Loucy (cell line): ENCODE measurements around the gene COL12A1.

ENCODE experiments used
- H2AFZ ChIP-seq: fragments of 200-600 bp; sonication (generic); 2 replicates; pipeline ENCODE4 v1.6.0; 2016; ENCODE audit warnings: antibody characterized with exemption, mild to moderate bottlenecking, low read length, moderate library complexity
- H3F3A ChIP-seq: fragments of 200-600 bp; 2 replicates; pipeline ENCODE4 v1.6.0; 2016; ENCODE audit warnings: antibody characterized with exemption, low read depth, mild to moderate bottlenecking
- H3K27me3 ChIP-seq: fragments of 200-600 bp; sonication (generic); 2 replicates; pipeline ENCODE4 v1.6.1; 2014; ENCODE audit warnings: low read length, mild to moderate bottlenecking; ENCODE audit not compliant: insufficient read depth, poor library complexity, severe bottlenecking
- H3K36me3 ChIP-seq: fragments of 200-600 bp; sonication (generic); 2 replicates; pipeline ENCODE4 v1.6.1; 2016; ENCODE audit warnings: low read length; ENCODE audit not compliant: insufficient read depth
- H3K4me1 ChIP-seq: fragments of 200-600 bp; sonication (generic); 2 replicates; pipeline ENCODE4 v1.5.1; 2014; ENCODE audit warnings: low read length, mild to moderate bottlenecking; ENCODE audit not compliant: insufficient read depth, poor library complexity, severe bottlenecking
- H3K4me2 ChIP-seq: fragments of 200-600 bp; sonication (generic); 2 replicates; pipeline ENCODE4 v1.6.0; 2014; ENCODE audit warnings: antibody characterized with exemption, low read length, low read depth, mild to moderate bottlenecking; ENCODE audit not compliant: poor library complexity, severe bottlenecking
- H3K4me3 ChIP-seq: fragments of 200-600 bp; sonication (generic); 2 replicates; pipeline ENCODE4 v1.5.1; 2014; ENCODE audit warnings: low read length, mild to moderate bottlenecking, mixed read lengths; ENCODE audit not compliant: poor library complexity, severe bottlenecking
- H3K79me2 ChIP-seq: fragments of 200-600 bp; sonication (generic); 2 replicates; pipeline ENCODE4 v1.6.1; 2014; ENCODE audit warnings: low read length; ENCODE audit not compliant: insufficient read depth
- H3K9ac ChIP-seq: fragments of 200-600 bp; sonication (generic); 2 replicates; pipeline ENCODE4 v1.6.0; 2014; ENCODE audit warnings: mild to moderate bottlenecking, low read depth, low read length, moderate library complexity; ENCODE audit not compliant: poor library complexity, severe bottlenecking
- H3K9me2 ChIP-seq: fragments of 200-600 bp; sonication (generic); replicated peaks from 2 replicates; pipeline ENCODE4 v1.6.1; 2016; ENCODE audit warnings: low read depth, low read length, mixed read lengths
- H3K9me3 ChIP-seq: fragments of 200-600 bp; sonication (generic); 2 replicates; pipeline ENCODE4 v1.6.1; 2014; ENCODE audit warnings: mild to moderate bottlenecking, antibody characterized with exemption, low read length, low read depth; ENCODE audit not compliant: insufficient read depth
- H4K20me1 ChIP-seq: fragments of 200-600 bp; sonication (generic); 2 replicates; pipeline ENCODE4 v1.6.0; 2014; ENCODE audit warnings: antibody characterized with exemption, low read length, mild to moderate bottlenecking; ENCODE audit not compliant: insufficient read depth, poor library complexity, severe bottlenecking
- EZH2phosphoT487 ChIP-seq: fragments of 200-600 bp; IDR thresholded peaks from 2 replicates; pipeline ENCODE4 v1.6.1; 2018; ENCODE audit warnings: antibody characterized with exemption, mild to moderate bottlenecking, moderate library complexity, borderline replicate concordance
- TF ChIP-seq, protein P1 (sequence below): fragments of 200-600 bp; sonication (generic); conservative IDR thresholded peaks from 2 replicates; pipeline ENCODE4 v1.5.1; 2014; ENCODE audit warnings: mild to moderate bottlenecking, antibody characterized with exemption, low read length

COL12A1 gene

DNA sequence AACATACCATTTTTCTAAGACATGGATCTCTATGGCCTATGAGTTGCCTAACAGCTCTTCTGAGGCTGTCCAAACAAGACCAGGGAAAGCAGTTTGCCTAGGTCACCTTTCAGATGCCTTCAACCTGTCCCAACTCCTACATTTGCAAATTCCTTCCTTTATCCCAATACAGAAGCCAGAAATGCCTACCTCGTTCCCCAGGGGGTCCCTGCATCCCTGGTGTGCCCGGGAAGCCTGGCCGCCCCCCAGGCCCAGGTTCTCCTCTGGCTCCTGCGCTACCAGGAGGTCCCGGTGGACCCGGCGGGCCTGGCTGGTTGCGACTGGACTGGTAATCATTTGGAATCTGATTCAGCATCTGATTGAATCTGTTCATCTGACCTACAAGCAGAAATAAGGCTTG, 115.9 kb downstream of the COL12A1 start:
- no peaks in the 10 kb centered on the region for H3K36me3 ChIP-seq

DNA sequence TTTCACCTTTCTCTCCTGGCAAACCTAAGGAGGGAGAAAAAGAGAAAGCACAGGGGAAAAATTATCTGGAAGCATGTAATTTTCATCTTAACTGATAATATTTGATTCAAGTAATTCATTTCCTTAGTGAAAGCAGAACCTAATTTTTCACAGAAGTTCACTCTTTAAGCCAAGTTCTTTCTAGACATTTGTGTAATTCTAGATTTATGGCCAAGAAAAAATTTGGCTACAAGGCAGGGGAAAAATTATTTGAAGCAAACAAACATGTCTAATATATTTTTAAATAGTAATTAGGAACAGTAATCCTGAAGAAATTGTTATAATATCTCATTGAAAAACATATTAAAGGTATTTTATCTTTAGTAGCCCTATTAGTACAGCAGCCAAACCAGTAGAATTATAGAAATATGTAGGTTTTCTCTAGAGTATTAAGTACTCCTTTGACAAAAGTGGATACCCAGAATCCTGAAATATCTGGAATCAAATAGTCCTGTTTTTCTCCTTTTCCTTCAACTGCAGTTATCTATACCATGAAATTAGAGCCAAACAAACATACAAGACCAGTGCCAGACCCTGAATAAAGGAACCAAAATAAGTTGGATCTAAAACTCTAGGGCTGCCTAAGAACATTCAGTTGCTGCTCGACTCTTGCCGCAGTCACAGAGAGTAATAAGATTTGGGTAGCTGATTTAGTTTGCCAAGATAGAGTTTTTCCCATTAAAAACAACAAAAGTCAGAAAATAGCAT, 116.5 kb downstream of the COL12A1 start:
- Histone ChIP-seq H4K20me1 (no peaks in the 10 kb centered on the region), H3K79me2 (no peaks in the 10 kb centered on the region), H3K4me2 (no peak overlapping the region), H3K4me1 (no peaks in the 10 kb centered on the region), H3K36me3 (no peaks in the 10 kb centered on the region), H3K9ac (no peak overlapping the region), H3K4me3 (no peak overlapping the region), H3F3A (no peaks in the 10 kb centered on the region), H3K9me2 (no peaks in the 10 kb centered on the region), H3K9me3 (no peaks in the 10 kb centered on the region), H2AFZ (no peak overlapping the region), H3K27me3 (no peaks in the 10 kb centered on the region)
- no peak for TF ChIP-seq EZH2phosphoT487
- TF ChIP-seq, protein P1, sequence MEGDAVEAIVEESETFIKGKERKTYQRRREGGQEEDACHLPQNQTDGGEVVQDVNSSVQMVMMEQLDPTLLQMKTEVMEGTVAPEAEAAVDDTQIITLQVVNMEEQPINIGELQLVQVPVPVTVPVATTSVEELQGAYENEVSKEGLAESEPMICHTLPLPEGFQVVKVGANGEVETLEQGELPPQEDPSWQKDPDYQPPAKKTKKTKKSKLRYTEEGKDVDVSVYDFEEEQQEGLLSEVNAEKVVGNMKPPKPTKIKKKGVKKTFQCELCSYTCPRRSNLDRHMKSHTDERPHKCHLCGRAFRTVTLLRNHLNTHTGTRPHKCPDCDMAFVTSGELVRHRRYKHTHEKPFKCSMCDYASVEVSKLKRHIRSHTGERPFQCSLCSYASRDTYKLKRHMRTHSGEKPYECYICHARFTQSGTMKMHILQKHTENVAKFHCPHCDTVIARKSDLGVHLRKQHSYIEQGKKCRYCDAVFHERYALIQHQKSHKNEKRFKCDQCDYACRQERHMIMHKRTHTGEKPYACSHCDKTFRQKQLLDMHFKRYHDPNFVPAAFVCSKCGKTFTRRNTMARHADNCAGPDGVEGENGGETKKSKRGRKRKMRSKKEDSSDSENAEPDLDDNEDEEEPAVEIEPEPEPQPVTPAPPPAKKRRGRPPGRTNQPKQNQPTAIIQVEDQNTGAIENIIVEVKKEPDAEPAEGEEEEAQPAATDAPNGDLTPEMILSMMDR, result no peak

More for the DNA sequence above, 115.9 kb downstream of the COL12A1 start:
- Histone ChIP-seq H3K4me3 (no peak overlapping the region), H3K79me2 (no peaks in the 10 kb centered on the region), H3K9me2 (no peaks in the 10 kb centered on the region), H3K4me1 (no peaks in the 10 kb centered on the region), H3K27me3 (no peaks in the 10 kb centered on the region), H3F3A (no peaks in the 10 kb centered on the region), H3K9ac (no peak overlapping the region), H2AFZ (no peak overlapping the region), H3K9me3 (no peaks in the 10 kb centered on the region), H4K20me1 (no peaks in the 10 kb centered on the region), H3K4me2 (no peak overlapping the region)
- no peak for TF ChIP-seq EZH2phosphoT487
- TF ChIP-seq, protein P1, result no peak

DNA sequence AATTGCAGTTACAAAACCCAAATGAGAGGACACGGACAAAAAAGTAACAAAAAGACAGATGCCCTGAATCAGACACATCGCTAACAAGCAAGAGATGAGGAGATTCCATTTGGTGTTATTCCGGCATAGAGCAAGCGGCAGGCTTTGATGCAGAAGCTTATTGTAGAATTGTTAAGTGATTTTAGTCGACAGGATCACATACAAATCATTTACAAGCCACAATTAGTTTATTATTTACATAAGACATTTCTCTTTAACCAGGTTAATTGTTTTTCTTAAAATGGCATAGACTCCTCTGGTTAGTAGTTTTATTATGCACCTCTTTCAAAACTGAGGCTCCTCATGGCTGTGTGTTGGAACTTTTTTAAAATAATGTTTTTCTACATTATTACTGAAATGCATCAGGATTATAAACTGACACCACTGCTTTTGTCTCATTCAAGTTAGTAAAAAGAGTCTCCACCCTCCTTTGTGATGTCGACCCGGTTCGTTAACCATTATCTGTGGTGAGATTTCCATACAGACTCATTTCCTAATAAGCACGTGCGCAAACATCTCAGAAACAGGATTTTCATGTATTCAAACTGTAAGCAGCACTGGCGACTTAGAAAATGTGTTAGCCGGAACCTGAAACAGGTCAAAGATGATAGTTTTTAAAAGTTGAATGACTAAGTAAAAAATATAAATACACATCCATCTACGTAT, 119.8 kb downstream of the COL12A1 start:
- Histone ChIP-seq H3K36me3 (no peaks in the 10 kb centered on the region), H3K9me3 (no peaks in the 10 kb centered on the region), H4K20me1 (no peaks in the 10 kb centered on the region), H2AFZ (no peak overlapping the region), H3K9me2 (no peaks in the 10 kb centered on the region), H3F3A (no peaks in the 10 kb centered on the region), H3K4me1 (no peaks in the 10 kb centered on the region), H3K4me2 (no peak overlapping the region), H3K79me2 (no peaks in the 10 kb centered on the region), H3K27me3 (no peaks in the 10 kb centered on the region), H3K4me3 (no peak overlapping the region), H3K9ac (no peak overlapping the region)
- TF ChIP-seq, protein P1, result no peak
- no peak for TF ChIP-seq EZH2phosphoT487
